Fibroblast of lung (primary cell): Measurements from ENCODE around the gene VWDE.
"Not testable (repeated sequence)": the region's sequence is repeated elsewhere in the genome, so short reads cannot be mapped to it uniquely, and the experiment has no call there.

ENCODE experiments used
- CTCF ChIP-seq, 2 donors: IDR thresholded peaks in 1 of 2; conservative IDR thresholded peaks in 1 of 2; 1 replicate in 1 of 2; 2 replicates in 1 of 2; pipeline ENCODE4 v1.5.1; 2011 to 2012; ENCODE audit warnings: low read length in 2 of 2, control low read depth in 1 of 2, inconsistent platforms in 1 of 2, low read depth in 1 of 2, mild to moderate bottlenecking in 1 of 2
- EZH2 ChIP-seq: IDR thresholded peaks from 2 replicates; pipeline ENCODE4 v1.5.1; 2012; ENCODE audit warnings: low read length, control low read depth, mild to moderate bottlenecking; ENCODE audit errors: missing control alignments

- TF ChIP-seq CTCF (conservative IDR thresholded peaks at IDR 0.05 in 1 of 2, IDR thresholded peaks at IDR 0.05 in 1 of 2; ENCODE audit: low read depth in 1 of 2, low read length in 2 of 2); EZH2: not testable (repeated sequence)
Observed at GRCh38 chr7:12407652-12408051, 4.0 kb upstream of the VWDE start.
